Stimulated activated CD4-positive, alpha-beta T cell treated with anti-CD3 and anti-CD28 coated beads, Interleukin-1b, Interleukin-23, amount 100 ng/mL, for 24 hours (primary cell): ENCODE results near the gene ERFL.
A peak's percentile ranks its signal among the peaks of the same experiment; 100 is the strongest.

Experiments
- DNase-seq, 4 experiments: peaks; one replicate each; pipeline ENCODE4 v3.0.0-alpha.2; 2020; ENCODE audit warnings: low read depth in 4 of 4, low spot score in 1 of 4

ERFL gene

GRCh38 chr19:41928221-41928683 is at the start of gene ERFL:
Gene ERFL, minus strand, starts transcription at chr19:41928449. Its CDS starts 15,530 bp downstream, at chr19:41912919.
- DNase-seq = peak in 1 of 4 experiments; percentile 26

GRCh38 chr19:41977916-41978315 is 49.7 kb upstream of the ERFL start:
- DNase-seq = no peak

DNA sequence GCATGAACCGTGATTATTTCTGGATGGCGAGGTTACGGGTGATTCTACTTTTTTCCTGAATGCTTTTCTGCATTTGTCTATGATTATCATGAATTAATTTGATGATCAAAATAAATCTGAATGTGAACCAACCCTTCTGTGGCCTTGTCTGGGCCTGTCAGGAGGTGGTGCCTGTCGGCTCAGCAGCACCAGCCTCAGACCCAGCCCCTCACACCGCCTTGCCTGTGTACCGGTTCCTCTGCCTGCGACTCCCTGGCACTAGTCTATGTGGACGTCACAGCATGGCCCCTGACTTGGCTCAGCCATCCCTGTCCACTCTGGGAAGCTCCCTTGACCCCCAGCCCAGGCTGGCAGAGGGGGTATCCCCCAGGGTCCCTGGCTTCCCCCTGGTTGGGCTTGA is 46.4 kb upstream of the ERFL start:
- DNase-seq = no peak

DNA sequence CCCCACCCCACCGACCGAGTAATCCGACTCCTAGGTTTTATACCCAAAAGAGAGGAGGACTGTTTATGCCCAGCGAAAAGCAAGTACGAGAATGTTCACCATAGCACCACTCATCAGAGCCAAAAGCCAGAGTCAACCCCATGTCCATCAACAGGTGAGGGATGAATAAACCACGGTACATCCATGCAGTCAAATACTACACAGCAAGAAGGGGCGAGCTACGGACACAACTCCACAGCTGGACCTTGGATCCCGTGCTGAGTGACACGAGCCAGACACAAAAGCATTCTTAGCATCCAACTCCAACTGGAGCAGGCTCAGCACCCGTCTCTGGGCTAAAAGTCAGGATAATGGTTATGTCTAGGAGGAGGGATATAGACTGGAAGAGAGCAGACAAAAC is 43.1 kb upstream of the ERFL start:
- no peak for DNase-seq

- DNase-seq = no peak
Observed at GRCh38 chr19:41969772-41970458, 41.7 kb upstream of the ERFL start.

DNA sequence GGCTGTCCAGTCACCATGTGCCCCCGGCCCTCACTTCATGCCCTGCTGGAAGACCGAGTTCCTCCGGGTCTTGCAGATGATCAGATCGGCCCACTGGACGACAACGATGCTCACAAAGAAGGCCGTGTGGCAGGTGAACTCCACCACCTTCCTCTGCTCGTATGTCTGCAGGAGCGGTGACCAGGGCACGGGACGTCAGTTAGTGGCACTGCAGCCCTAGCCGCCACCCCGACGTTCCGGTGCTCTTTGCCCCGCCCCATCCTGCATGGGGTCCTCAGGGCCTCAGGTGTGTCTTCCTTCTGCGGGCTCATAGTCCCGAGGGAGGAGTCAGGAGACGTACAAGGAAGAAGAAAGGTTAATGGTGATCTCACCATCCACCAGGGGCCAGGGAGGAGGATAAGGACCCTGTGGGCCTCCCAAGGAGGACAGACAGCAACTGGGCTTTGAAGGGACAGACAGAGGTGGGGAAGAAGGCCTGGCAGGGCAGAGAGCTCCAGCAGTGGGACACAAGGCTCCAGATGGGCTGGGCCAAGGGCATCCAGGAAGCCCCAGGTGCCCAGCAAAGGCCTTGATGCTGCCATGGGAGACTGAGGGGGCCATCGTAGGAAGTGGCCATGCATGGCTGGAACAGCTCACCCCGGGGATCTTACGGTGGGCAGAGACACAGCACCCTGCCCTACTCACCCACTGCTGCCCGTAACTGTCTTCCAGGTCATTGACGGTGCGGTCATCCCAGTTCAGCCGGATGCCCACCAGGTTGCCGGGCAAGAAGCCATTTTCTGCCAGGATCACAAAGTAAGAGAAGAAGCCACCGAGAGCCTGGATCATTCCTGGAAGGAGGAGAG is 40.7 kb upstream of the ERFL start:
- DNase-seq = no peak

DNA sequence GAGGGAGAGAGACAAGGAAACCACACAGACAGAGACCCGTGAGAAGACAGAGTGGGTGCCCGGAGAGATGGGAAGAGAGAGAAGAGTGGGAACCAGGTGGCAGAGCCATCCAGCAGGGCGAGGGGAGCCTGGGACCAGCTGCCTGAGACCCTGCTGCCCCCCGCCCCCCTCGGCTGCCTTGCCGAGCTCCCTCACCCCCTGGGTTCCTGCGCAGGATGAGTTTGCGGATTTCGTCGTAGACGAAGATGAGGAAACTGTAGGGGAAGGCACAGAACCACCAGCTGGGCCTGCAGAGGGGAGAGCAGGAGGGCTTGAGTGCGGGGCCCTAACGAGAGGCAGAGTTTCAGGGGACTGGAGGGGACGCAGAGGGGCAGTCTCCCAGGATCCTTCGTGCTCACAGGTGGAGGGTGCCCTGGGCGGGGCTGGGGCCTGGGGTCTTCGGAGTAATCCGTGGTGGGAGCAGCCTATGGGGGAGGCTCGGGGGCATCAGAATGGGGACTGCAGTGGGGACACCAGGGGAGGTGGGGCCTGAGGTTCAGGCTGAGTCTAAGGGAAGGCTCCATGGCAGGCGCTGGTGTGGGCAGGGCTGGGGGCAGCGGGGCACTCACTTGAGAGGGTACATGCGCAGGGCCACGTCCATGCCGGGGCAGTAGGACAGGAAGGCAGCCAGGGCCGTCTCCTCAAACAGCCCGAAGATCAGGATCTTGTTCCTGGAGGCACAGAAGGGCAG is 39.0 kb upstream of the ERFL start:
- DNase-seq = no peak

DNA sequence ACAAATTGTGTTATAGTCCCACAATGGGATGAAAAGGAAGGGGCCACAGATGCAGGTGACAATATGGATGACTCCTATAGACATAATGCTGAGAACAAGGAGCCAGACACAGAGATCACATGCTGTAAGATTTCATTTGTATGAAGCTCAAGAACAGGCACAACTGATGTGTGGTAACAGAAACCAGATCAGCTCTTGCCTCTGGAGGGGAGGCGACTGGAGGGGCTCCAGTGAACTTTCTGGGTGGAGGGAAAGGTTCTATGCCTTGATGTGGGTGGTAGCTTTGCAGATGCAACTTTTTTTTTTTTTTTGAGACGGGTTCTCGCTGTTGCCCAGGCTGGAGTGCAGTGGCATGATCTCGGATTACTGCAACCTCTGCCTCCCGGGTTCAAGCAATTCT is 36.9 kb upstream of the ERFL start:
- DNase-seq = no peak

DNA sequence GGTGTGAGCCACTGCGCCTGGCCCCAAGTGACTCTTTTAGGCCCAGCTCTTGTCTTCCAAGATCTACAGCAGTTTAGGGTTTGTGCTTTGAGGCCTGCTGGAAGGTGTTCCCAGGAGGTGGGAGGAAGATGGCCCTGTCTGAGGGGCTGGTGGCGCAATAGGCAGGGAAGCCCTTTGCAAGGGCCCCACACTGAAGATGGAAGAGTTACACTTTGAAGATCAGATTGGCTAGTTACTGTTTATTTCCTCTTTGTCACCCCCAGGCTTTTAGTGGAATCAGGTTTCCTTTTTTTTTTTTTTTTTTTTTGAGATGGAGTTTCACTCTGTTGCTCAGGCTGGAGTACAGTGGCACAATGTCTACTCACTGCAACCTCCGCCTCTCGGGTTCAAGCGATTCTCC is 32.7 kb upstream of the ERFL start:
- DNase-seq = no peak

GRCh38 chr19:41959056-41960053 is 31.1 kb upstream of the ERFL start, which contains the start of gene RABAC1:
Gene RABAC1, minus strand, starts transcription at chr19:41959321. Its CDS starts 29 bp downstream, at chr19:41959292.
- peak; percentile 68 to 89 (median 79) for DNase-seq

GRCh38 chr19:41958367-41959055 is 30.3 kb upstream of the ERFL start:
- peak; percentile 62 to 86 (median 68) for DNase-seq

GRCh38 chr19:41957838-41958366 is 29.7 kb upstream of the ERFL start:
- peak in 1 of 4 experiments; percentile 17 for DNase-seq

- DNase-seq = no peak
Observed at GRCh38 chr19:41957161-41957837, 29.1 kb upstream of the ERFL start.

GRCh38 chr19:41956621-41957020 is 28.4 kb upstream of the ERFL start:
- no peak for DNase-seq

GRCh38 chr19:41955521-41955920 is 27.3 kb upstream of the ERFL start:
- no peak for DNase-seq

DNA sequence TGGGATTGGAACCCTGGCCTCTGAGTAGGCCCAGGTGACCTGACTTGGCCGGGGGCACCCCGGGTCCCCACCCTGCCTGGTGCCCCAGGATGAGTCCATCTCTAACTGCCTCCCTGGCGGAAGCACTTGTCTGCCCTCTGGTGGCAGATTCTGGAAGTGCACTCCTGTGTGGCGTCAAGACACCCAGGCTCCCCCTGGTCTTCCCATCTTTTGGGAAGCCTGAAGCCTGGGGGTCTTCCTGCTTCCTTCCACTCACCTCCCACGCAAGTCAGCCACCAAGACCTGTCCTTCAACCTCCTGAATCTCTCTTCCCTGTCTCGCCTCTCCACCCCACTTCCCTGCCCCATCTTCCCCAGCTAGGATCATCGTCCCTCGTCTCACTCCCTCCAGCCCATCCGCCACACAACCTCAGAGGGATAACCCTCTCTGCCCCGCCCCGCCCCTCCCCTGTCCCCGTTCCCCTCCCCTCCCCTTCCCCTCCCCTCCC is 23.5 kb upstream of the ERFL start:
- peak; percentile 80 to 97 (median 86) for DNase-seq

GRCh38 chr19:41947091-41947490 is 18.8 kb upstream of the ERFL start:
- DNase-seq = no peak

DNA sequence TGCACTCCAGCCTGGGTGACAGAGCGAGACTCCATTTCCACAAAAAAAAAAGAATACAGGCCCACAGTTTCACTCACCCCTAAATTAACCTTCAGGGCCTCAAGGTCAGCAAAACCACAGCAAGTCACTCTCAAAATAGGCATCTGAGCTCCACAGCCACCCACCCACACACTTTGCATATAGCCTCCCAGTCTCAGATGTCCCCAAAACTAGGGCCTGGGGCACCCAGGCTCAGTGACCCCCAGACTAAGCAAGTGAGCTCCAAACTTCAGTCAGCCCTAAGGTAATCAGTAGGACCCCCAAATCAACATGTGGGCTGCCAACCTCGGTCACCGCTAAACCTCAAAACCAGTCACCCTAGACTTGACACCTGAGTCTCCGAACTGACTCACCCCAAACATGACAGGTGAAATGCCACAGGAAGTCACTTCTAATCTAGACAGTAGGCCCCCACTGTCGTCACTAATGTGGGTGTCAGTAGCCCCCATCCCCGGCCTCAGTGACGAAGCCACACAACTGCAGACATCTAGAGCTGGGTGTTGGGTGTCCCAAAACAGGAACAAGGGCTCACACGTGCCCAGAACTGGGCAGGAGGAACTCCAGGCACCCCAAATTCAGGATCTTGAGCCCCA is 17.0 kb upstream of the ERFL start:
- DNase-seq = peak; percentile 57 to 85 (median 78)
